CD4-positive, alpha-beta T cell treated with Interleukin-4 for 1 hour (primary cell): ENCODE results near the gene TMEM168.
"Not testable (repeated sequence)": the region's sequence is repeated elsewhere in the genome, so short reads cannot be mapped to it uniquely, and the experiment has no call there.

ENCODE experiments used
- DNase-seq, 2 donors: peaks; one replicate each; pipeline ENCODE4 v3.0.0-alpha.2; 2020 to 2022

Gene TMEM168

GRCh38 chr7:112789817-112790585, at the start of gene TMEM168:
Gene TMEM168, minus strand, starts transcription at chr7:112790393. Its CDS starts 5,568 bp downstream, at chr7:112784825.
- peak; percentile 80 to 89 for DNase-seq

- DNase-seq, result not testable (repeated sequence)
These were observed 45.7 kb upstream of the TMEM168 start for GRCh38 chr7:112835928-112836327.

GRCh38 chr7:112833082-112833481, 42.9 kb upstream of the TMEM168 start:
- no peak for DNase-seq

- DNase-seq, result no peak
These were observed 40.6 kb upstream of the TMEM168 start for GRCh38 chr7:112830769-112831168.

GRCh38 chr7:112828696-112829095, 38.5 kb upstream of the TMEM168 start:
- no peak for DNase-seq

- no peak for DNase-seq
These were observed 31.2 kb upstream of the TMEM168 start for GRCh38 chr7:112821345-112821744.

- no peak for DNase-seq
These were observed 29.3 kb upstream of the TMEM168 start for GRCh38 chr7:112819536-112819935.

- no peak for DNase-seq
These were observed 16.0 kb upstream of the TMEM168 start for GRCh38 chr7:112806156-112806555.

- DNase-seq, result no peak
These were observed 12.2 kb upstream of the TMEM168 start for GRCh38 chr7:112802406-112802805.

GRCh38 chr7:112800486-112800885, 10.3 kb upstream of the TMEM168 start:
- no peak for DNase-seq

- DNase-seq, result no peak
These were observed 9.4 kb upstream of the TMEM168 start for GRCh38 chr7:112799448-112800120.

GRCh38 chr7:112798274-112799159, 8.3 kb upstream of the TMEM168 start:
- DNase-seq, result no peak

- not testable (repeated sequence) for DNase-seq
These were observed 6.4 kb upstream of the TMEM168 start for GRCh38 chr7:112796552-112796951.

GRCh38 chr7:112792441-112792840, 2.2 kb upstream of the TMEM168 start:
- DNase-seq, result no peak

GRCh38 chr7:112791465-112792168, 1.4 kb upstream of the TMEM168 start:
- no peak for DNase-seq

- peak in 1 of 2 donors; percentile 30 for DNase-seq
These were observed 402 bp upstream of the TMEM168 start for GRCh38 chr7:112790586-112791003.

GRCh38 chr7:112789453-112789816, 758 bp downstream of the TMEM168 start:
- DNase-seq, result no peak

- DNase-seq, result no peak
These were observed 1.3 kb downstream of the TMEM168 start for GRCh38 chr7:112788778-112789343.

- no peak for DNase-seq
These were observed 5.6 kb downstream of the TMEM168 start for GRCh38 chr7:112784603-112785002.

- DNase-seq, result no peak
These were observed 7.7 kb downstream of the TMEM168 start for GRCh38 chr7:112782498-112782897.

GRCh38 chr7:112781558-112781957, 8.6 kb downstream of the TMEM168 start:
- no peak for DNase-seq

GRCh38 chr7:112781110-112781509, 9.1 kb downstream of the TMEM168 start:
- no peak for DNase-seq
